Measurements from ENCODE around the gene MRPL44. TPM values are rescaled to one million over a fixed set of nuclear protein-coding genes. Genes with fewer than 3 reads are reported as not detected.

Gene MRPL44
- polyA plus RNA-seq, 3 donors = 7.5 to 28.4 (median 25.7) TPM

DNA sequence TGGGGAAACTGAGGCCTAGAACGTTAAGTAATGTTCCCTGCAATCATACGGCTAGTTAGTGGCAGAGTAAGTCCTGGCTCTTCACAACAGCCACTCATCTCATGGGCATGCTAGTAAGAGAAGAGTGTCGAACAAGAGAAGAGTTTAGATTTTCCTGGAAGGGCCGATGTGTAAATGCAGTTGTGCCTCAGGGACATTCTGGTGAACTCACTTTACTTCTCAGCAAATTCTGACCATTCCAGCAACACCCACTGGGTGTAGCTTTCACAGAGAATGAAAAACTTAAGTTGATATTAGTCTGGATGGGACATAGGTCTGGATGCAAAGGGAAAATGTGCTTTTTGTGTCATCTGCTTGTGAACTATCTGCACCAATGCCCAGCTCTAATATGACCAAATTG is 23.5 kb downstream of the MRPL44 start:
- no peaks in the 10 kb centered on the region for H4K20me1 ChIP-seq (ENCODE audit: insufficient read depth, low read length)
- no peak for DNase-seq
- H3K9me3 ChIP-seq (replicated peaks in 1 of 2; ENCODE audit: control insufficient read depth in 1 of 2, insufficient read depth in 1 of 2, low read length in 2 of 2) = no peaks in the 10 kb centered on the region
- H3K79me2 ChIP-seq (ENCODE audit: insufficient read depth, low read length) = no peaks in the 10 kb centered on the region
- no peaks in the 10 kb centered on the region for H3K27me3 ChIP-seq (ENCODE audit: control insufficient read depth in 2 of 2, insufficient read depth in 2 of 2, low read length in 2 of 2)
- H3K4me2 ChIP-seq (replicated peaks; ENCODE audit: extremely low read depth, low read length, poor library complexity, severe bottlenecking) = no peak overlapping the region
- Mint-ChIP-seq H3K9me3 (no peaks in the 10 kb centered on the region), H3K27me3 (ENCODE audit: low read depth in 3 of 3) (peaks cover 0 to 2% (median 0%) of the 10 kb centered on the region in 3 donors), H3K4me3 (no peak overlapping the region), H3K36me3 (no peaks in the 10 kb centered on the region), H3K27ac (no peak overlapping the region), H3K4me1 (no peaks in the 10 kb centered on the region)
- H3K4me3 ChIP-seq (replicated peaks in 1 of 3; ENCODE audit: low read depth in 2 of 3, low read length in 3 of 3) = no peak overlapping the region
- no peaks in the 10 kb centered on the region for H3K4me1 ChIP-seq (ENCODE audit: control insufficient read depth in 1 of 2, insufficient read depth in 2 of 2, low read length in 2 of 2)
- H3K9ac ChIP-seq (ENCODE audit: insufficient read depth, low read length, poor library complexity, severe bottlenecking) = no peak overlapping the region
- H2AFZ ChIP-seq (ENCODE audit: insufficient read depth, low read depth, low read length, poor library complexity, severe bottlenecking) = no peak overlapping the region
- H3K27ac ChIP-seq (ENCODE audit: low read depth in 1 of 2, low read length in 2 of 2) = no peak overlapping the region
- H3K36me3 ChIP-seq (replicated peaks in 1 of 2; ENCODE audit: control insufficient read depth in 1 of 2, insufficient read depth in 2 of 2, low read length in 2 of 2) = no peaks in the 10 kb centered on the region
- no CpG with 5 or more reads among the region's 4 CpGs for WGBS (ENCODE audit: insufficient coverage)
- TF ChIP-seq, protein P1, sequence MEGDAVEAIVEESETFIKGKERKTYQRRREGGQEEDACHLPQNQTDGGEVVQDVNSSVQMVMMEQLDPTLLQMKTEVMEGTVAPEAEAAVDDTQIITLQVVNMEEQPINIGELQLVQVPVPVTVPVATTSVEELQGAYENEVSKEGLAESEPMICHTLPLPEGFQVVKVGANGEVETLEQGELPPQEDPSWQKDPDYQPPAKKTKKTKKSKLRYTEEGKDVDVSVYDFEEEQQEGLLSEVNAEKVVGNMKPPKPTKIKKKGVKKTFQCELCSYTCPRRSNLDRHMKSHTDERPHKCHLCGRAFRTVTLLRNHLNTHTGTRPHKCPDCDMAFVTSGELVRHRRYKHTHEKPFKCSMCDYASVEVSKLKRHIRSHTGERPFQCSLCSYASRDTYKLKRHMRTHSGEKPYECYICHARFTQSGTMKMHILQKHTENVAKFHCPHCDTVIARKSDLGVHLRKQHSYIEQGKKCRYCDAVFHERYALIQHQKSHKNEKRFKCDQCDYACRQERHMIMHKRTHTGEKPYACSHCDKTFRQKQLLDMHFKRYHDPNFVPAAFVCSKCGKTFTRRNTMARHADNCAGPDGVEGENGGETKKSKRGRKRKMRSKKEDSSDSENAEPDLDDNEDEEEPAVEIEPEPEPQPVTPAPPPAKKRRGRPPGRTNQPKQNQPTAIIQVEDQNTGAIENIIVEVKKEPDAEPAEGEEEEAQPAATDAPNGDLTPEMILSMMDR (IDR thresholded peaks at IDR 0.05) = no peak
- intact Hi-C loops (cut with micrococcal nuclease) = no loop called here

DNA sequence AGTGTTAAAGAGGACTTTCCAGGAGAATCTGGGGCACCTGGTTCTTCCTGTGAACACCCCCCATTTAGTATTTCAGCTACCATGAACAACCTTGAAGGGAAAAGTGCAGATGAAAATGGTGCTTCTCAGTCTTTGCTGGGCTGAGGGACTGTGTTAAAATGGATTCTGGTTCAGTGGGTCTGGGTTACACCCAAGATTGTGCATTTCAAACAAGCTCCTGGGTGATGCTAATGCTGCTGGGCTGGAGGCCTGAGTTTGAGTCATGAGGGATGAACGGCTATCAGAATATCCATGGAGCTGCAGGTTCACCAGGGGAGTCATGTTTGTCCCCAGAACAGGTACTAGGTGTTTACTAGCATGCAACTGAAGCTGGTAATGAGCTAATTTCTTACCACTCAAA is 24.0 kb downstream of the MRPL44 start:
- Histone ChIP-seq H3K9ac (ENCODE audit: insufficient read depth, low read length, poor library complexity, severe bottlenecking) (no peak overlapping the region), H3K4me3 (replicated peaks in 1 of 3; ENCODE audit: low read depth in 2 of 3, low read length in 3 of 3) (no peak overlapping the region), H3K9me3 (replicated peaks in 1 of 2; ENCODE audit: control insufficient read depth in 1 of 2, insufficient read depth in 1 of 2, low read length in 2 of 2) (no peaks in the 10 kb centered on the region), H3K27me3 (ENCODE audit: control insufficient read depth in 2 of 2, insufficient read depth in 2 of 2, low read length in 2 of 2) (no peaks in the 10 kb centered on the region), H3K4me2 (replicated peaks; ENCODE audit: extremely low read depth, low read length, poor library complexity, severe bottlenecking) (no peak overlapping the region), H3K36me3 (replicated peaks in 1 of 2; ENCODE audit: control insufficient read depth in 1 of 2, insufficient read depth in 2 of 2, low read length in 2 of 2) (no peaks in the 10 kb centered on the region), H3K4me1 (ENCODE audit: control insufficient read depth in 1 of 2, insufficient read depth in 2 of 2, low read length in 2 of 2) (no peaks in the 10 kb centered on the region), H3K79me2 (ENCODE audit: insufficient read depth, low read length) (no peaks in the 10 kb centered on the region), H2AFZ (ENCODE audit: insufficient read depth, low read depth, low read length, poor library complexity, severe bottlenecking) (no peak overlapping the region), H3K27ac (ENCODE audit: low read depth in 1 of 2, low read length in 2 of 2) (no peak overlapping the region), H4K20me1 (ENCODE audit: insufficient read depth, low read length) (no peaks in the 10 kb centered on the region)
- Mint-ChIP-seq H3K27me3 (ENCODE audit: low read depth in 3 of 3) (peaks cover 0 to 2% (median 0%) of the 10 kb centered on the region in 3 donors), H3K9me3 (no peaks in the 10 kb centered on the region), H3K4me1 (peaks cover 4% of the 10 kb centered on the region), H3K4me3 (no peak overlapping the region), H3K27ac (no peak overlapping the region), H3K36me3 (no peaks in the 10 kb centered on the region)
- intact Hi-C loops (cut with micrococcal nuclease) = no loop called here
- no peak for DNase-seq
- TF ChIP-seq, protein P1 (IDR thresholded peaks at IDR 0.05) = no peak
- 67% methylated on average over 1 of the region's 1 CpG for WGBS (ENCODE audit: insufficient coverage)

Data from CD14-positive monocyte (primary cell).